HG03139 (cell line): ENCODE data around the gene FXYD6.

Experiments
- ATAC-seq: cut with Tn5 transposase; IDR thresholded peaks from one replicate; pipeline ENCODE4 v1.9.1; 2021; ENCODE audit not compliant: unreplicated experiment

Gene FXYD6

DNA sequence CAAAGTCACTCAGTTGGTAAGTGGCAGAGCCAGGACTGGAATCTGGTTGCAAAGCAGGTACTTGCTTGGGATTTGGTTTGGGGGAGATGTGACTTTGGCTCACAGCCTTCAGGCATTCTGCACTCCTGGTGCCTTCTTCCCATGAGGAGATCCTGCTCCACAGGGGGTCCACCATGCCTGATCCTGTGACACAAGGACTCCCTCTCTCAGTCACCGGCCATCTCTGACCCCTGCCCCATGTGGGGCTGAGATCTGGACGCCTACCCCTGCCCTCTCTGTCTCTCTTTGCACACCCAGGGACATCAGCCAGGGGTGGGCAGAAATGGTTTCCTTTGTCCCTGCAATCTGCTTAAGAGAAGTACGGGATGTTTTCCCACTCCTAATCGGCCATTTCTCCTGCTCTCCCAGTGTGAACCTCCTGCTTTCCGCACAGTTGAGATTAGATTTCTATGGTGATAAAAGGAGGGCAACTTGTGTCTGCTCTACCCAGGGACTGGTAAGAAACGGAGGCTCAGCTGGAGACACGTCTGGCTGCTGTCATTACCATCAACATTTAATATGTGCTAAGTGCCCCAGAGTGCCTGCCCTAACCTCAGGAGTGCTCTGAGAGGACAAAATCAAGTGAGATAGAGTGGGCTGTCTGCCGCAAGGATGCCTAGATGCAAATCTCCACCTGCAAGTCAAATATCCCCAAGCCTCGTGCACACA, 11.1 kb upstream of the FXYD6 start:
- no peak for ATAC-seq

DNA sequence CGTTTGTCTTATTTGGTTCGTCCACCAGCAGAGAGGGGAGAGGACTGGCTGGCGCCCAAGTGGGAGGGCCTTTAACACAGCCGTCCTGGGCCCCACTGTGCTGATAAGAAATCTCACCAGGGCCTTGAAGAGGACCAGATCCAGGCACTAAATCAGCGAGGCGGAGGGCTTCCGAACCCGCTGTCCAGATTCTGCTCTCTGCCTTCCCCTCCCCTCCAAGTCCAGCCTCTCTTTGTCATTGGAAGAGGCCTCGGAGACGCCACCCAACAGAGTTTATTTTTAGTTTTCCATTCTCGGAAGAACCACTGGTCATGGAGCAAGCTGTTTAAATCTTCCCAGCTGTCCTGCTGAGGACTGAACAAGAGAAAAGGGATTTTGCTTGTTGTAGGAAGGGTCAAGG, 9.3 kb upstream of the FXYD6 start:
- no peak for ATAC-seq

DNA sequence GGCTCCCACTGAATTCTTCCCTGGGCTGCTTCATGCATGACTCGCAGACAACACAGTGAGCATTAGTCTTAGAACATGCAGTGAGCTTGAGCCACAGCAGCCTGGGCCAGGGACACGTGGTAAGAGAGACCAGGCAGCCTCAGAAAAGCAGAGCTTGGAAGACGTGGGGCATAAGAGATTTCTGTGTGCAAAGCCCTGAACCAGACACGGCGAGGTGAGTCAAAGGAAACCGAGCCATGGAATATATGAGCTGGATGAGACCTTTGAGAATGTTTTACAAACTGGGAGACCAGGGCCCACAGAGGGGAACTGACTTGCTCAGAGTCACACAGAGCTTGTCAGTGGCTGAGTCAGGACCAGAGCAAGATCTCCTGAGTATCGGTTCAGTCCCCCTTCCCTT, 8.5 kb upstream of the FXYD6 start:
- no peak for ATAC-seq

DNA sequence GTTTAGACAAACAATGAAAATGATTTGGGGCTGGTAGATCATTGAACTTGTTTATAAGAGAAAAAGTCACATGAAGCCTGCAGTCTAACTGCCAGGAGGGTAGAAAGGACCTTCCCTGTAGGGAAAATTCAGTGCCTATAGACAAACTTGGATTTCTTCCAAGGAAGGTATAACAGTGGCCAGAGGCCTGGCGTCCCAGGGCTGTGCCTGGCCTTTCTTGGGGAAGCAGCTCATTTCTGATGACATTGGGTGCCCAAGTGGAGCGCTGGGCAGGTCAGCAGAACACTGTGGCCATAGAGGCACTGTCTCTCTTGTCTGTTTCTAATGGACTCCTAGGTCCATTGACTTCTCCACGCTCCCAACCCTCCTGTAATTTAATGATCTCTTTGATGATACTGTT, 6.6 kb upstream of the FXYD6 start:
- no peak for ATAC-seq

DNA sequence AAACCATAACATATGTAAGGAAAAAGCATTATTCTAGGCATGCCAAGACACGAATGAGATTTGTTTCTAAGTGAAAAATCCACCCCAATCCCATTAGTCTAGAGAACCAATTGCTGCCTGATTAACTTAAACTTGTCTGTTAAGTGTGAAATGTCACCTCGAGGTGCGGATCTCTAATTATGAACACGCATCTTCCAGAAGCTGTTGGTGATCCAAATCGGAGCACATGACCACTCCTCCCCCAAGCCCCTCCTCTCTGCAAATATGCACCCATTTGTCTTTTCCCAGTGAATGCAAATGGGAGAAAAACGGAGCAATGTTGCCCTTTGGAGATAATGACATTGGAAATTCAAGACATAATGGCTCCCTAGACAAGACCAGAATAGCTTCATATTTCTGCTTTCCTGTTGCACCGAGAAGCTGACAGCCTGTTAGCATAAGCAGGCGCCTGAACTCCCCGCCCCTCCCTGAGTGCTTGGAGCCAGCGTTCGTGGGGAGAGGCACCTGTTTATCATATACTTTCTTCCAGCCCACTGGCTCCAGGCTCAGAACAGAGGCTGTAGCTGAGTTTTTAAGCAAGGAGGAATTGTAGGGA, 6.0 kb upstream of the FXYD6 start:
- ATAC-seq = no peak

DNA sequence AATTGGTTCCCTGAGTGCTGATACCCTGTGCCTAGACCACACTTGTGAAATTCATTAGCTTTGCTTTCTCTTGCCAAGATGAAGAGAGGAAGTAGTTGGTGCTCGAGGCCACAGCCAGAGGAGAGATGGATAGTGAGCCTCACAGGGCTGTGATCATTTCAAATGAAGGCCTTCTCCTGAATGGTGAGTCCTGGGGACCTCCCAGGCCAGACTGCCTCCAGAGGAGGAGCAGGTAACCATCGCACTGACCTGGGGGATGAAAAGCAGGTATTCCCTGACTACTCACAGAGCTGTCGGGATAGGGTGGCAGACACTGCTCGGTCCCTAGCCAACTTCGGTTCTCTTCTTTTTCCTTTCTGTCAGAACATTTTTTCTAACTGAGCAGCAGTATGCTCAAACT, 4.8 kb upstream of the FXYD6 start:
- ATAC-seq = no peak

DNA sequence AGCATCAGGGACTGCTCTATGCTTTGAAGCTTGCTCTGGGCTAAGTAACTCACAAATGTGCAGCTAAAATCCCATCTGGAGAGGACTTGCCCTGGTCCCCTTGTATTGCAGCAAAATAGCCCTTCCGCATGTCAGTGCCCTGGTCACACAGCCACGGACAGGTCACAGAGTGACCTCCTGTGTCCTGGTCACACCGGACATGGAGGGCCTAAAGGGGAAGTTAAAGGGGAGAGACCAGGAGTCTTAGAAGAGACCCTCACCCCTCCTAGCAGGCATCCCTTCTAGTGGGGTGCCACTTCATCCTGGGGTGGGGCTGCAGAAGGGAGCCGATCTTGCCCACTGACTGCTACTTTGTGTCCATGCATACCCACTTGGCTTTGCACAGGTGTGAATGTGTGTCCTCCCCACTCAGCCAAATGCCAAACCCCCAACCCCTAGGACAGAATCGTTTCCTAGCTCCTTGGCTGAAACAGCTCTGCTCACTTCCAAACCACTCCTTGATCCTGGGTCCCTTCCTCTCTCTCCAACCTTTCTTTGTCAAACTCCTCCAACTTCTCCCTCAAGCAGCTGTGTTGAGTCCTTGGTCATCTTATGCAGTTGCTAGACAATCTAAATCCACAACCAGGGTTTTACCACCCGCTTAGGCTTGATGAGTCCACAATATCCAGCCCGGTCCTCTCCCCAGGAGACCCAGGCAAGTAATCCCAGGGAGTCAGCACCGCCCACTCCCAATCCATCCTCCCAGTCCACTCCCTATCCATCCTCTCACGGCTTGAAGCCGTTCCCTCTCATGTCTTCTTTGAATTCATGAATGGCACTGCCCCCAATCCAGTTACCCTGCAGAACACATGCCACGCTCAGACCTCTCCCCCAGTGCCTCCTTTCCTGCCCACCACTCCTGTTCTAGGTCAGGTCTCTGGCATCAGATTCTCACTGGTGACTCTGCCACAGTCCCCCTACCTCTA, 3.3 kb upstream of the FXYD6 start:
- ATAC-seq = no peak

DNA sequence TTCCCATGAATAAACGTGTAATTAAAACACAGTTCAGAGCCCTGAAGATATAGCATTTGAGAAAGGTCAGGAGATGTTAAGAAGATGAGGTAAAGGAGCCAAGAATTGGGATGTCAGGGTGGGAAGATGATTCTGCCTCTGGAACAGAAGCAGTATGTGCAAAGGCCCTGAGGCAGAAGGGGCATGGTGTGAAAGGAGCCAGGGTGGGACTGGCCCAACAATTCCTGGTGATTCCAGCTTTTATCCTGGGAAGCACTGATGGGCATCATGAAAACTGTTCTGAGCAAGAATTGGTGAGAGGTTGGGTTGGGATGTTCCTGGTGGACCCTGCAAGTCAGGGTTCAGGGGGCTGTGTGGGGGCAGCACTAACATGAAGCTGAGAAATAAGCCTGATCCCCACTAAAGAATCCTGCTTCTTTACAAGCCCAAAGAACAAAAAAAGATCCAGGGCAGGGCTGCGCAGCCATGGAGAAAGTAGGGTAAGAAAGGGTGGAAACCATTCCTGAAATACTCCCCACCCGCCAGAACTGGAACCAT, 2.5 kb upstream of the FXYD6 start:
- no peak for ATAC-seq

DNA sequence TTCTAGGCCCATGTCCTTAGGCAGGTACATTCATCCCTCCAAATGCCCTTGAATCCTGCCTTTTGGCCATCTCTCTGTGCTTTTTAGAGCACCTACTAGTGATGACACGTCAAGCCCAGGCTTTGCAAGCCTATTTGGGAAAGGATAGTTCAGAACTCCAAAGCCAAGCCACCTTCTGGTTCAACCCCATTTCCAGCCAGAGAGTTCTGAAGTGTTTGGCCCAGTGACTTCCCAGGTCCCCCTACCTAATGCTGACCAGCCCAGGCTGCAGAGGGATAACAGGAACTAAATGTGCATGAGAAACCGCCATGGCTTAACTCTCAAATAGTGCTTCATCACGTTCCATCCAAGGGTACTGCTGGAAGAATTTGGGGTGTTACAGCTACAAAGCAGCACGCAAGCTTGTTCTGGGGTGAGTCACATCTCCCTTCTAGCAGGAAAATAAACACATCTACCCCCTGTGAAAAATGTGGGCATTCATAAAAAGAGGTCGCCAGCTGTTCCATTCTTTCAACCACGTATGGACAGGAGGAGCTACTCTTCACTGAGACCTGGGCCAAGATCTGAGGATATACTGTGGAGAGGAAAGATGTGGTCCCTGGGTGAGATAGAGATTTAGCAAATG, 2.0 kb upstream of the FXYD6 start:
- no peak for ATAC-seq

DNA sequence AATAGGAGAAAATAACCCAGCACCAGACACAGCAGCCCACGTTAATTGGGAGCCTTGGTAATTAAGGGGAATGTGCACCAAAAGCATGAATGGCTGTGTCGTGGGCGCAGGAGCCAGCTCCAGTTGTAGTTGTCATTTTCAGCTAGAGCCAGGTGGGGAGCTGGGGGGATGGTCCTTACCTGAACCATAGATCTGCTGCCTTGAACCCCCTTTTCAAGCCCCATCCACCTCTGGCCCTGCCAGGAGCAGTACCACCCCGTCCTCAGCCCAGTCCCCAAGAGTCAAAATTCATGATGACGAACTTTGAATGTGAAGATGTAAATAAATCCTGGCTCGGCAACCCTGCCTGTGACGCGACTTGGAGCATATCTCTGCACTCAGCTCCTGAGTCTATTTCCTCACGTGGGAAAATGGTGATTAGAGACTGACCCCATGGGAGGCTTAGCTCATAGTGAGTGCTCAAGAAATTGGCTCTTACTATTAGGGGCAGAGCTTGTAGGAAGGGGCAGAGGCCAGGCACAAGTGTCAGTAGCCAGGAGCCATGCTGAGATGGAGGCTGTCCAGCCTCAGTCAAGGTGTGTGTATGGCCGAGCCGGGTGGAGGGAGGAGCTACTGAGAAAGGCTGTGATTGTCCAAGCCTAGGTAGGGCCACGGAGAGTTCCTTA, 794 bp upstream of the FXYD6 start:
- ATAC-seq = no peak

DNA sequence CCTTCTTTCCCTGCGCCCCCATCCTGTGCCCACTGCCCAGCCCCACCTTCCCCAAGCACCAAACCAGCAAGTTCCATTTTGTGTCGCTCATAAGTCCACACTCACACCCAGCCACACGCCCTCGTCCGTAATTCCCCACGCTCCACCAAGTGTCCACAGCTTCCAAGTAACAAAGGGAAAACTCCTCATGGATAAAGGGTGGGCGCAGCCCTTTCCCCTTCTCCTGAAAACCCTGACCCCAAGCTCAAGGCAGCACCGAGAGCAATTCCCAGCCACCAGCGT, 458 bp downstream of the FXYD6 start:
- ATAC-seq = no peak

DNA sequence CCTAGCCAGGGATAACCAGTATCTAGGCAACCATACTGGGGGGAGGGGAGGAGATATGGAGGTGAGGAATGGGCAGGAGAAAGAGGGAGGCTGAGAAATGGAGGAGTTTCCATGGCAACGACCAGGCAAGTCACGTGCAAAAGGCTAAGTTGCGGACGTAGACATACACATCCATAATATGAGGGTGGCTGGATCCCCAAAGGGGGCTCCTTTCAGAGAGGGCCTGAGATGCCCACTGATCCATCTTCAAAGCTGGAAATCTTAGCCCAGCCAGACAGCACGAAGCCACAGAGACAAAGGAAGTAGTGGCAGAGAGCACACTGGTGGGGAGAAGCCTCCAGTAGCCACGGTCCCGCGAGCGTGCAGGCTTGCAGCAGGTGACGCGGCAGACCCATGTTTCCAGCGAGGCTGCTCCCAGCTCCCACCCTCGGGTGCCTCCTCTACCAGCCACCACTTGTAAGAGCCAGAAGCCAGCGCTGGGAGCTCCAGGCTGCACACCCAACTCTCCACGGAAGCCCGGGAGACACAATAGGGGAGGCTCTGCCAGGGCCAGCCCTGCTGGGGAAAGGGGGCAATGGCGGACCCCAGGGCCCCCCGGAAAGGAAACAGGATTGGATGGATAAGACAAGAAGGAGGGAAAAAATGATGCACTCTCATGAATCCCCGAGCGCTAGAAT, 938 bp downstream of the FXYD6 start:
- no peak for ATAC-seq

DNA sequence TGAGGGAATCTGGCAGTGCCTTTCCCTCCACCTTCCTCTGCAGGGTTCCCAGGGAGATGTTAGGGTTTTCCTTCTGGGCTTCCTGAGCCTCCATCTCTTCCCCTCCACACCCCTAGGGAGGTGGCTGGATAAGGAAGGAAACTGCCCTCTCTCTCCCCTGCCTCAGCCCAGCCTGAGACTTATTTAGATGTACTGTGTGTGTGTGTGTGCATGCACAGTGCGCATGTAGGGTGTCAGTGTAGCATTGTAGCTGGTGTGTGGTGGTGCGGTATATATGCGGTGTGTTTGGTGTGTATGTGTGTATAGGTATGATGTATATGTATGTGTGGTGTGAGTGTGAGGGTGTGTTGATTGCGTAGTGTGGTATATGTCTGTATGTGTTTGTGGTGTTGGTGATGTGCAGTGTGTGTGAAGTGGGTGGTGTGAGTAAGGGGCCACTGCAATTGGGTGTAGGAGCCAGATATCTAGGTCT, 1.5 kb downstream of the FXYD6 start:
- no peak for ATAC-seq

DNA sequence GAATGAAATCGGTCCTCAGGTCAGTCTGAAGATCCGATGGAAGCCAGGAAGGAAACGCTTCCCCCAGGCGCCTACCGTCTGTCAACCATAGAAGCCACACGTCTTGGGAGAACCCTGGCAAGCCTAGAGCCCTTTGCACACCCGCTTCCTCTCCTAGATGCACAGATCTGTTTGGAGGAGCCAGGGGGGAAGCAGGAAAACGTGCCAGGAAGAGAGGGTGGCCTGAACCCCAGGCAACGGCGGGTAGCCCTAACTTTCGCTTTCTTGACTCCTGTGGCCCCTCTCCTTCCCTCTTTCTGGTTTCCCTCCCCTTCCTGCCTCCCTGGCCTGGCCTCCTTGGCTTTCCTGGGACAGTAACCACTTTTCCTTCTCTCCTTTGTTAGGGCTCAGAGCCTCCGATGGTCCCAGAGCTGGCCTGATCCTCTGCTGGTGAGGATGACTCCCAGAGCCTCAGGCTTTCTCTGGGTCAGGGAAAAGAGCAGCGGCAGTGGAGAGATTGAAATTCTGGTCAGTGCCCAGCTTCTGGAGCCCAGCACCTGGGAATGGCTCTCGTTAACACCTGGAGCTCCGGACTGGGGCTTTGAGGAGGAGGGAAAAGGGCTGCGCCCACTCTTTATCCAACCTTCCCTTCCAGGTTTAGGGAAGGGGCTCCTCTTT, 2.1 kb downstream of the FXYD6 start:
- no peak for ATAC-seq

DNA sequence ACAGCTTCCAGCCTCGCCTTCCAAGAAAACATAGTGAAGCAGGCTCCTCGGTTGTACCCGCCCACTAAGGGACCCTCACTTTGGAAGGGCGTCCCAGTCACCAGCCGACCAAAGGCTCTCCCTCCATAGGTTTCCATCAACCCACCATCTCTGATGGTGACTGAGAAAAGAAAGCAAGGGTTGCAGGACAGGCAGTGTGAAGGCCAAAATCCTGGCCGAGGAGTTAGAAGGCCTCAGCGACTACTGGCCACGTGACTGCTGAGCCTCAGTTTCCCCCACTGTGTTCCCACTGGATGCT, 2.7 kb downstream of the FXYD6 start:
- ATAC-seq = no peak

DNA sequence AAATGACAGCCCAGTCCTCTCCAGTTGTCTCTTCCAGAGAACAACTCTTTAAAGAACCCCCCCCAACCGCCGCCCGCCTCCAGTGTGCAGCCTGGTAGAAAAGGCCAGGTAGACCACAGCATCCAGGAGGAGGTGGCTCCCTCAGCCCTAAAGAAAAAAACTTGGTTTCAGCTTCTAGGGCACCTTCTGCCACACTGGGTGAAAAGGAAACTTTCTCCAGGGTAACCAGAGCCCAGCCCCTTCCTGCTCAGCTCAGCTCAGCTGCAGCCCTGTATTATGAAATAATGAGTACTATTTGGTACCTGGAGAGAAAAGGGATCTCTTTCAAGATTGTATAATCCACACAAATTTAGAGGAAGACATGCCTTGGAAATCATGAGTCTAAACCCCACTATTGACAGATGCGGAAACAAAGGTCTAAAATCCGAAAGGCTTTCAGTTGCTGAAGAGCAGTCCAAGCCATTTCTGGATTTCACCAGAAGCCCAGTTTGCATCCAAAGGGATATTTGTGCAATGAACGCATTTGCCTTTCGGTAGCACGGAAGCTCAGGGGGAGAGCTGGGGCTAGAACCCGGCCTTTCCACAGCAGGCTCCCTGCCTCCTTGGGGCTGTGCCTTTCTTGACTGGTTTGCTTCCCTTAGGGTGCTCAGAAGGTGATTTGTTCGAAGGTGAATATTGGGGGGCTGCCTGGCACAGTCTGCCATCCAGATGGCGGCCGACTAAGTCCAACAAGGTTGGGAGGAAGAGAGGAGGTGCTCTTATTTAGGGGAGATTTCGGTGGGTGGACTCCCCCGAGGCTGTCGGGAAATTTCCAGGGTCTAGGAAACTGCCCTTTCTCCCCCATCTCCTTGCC, 3.3 kb downstream of the FXYD6 start:
- no peak for ATAC-seq

DNA sequence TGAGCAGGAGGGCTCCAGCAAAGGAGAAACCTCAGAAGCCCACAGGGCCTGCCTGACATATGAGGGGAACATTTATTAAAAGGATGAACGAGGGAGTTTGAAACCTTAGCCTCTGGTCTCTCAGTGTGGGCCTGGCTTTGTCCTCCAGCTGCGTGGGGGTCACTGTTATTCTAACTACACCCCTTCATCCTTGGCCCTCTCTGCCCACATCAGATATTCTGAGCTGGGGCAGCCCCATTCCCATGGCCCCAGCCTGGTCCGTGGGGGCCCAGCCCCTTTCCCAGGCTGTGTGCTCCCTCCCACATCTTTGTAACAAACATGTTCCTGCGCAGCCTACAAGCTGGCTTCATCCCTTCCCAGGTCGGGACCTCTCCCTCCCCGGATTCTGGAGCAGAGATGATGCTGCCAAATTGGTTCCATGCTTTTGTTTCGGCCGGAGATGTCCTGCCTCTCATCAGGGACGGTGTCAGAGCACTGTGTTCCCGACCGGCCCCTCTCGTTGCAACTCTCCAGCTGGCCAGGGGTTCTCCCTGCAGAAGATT, 4.0 kb downstream of the FXYD6 start:
- no peak for ATAC-seq

DNA sequence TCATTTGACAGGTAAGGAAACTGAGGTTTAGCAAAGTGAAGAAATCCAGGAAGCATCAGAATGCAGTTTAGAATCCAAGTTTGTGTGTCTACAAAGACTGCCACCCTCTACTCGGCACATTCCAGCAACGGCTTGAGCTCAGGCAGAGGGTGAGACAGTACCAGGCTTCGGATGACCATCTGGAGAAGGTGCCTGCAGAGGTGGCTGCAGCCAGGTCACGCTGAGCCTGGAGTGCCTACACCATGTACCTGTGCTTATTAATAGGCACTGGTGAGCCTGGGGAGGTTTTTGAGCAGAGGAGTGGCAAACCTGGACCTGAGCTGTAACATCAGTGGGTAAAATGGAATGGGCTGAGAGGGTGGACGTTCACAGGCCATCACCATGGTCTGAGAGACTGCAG, 4.7 kb downstream of the FXYD6 start:
- no peak for ATAC-seq

DNA sequence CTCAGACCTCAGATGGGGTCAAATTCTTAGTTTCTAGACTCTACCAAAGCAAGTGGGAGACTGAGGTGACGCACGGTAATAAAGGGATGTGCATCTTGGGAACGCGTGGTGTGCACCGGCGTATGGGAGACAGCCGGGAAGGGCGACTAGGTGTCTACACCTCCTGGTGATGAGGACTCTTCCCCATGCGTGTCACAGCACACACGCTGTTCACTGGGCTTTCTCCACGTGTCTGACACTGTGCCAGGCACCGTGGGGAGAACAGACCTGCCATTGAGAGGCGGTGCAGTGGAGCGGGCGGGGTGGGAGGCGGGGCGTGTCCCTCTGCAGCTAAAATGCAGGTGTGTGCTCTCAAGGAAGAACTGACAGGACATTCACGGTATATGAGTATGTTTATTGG, 5.3 kb downstream of the FXYD6 start:
- no peak for ATAC-seq
